Keratinocyte (primary cell): ENCODE results near the gene TMCO4. TPM values are rescaled to one million over a fixed set of nuclear protein-coding genes. Genes with fewer than 3 reads are reported as not detected.

Source experiments
- DNase-seq: peaks from one replicate; pipeline ENCODE4 v3.0.0-alpha.2; 2011; ENCODE audit warnings: low read depth, missing footprints, low spot score
- FAIRE-seq: peaks from 2 replicates; lab custom pipeline; 2011; peaks lifted over from hg19 to GRCh38; lab: Jason Lieb, UNC
- H2AFZ ChIP-seq: 2 replicates; pipeline ENCODE4 v1.6.0; 2012; ENCODE audit warnings: low read length, control low read depth, inconsistent platforms; ENCODE audit not compliant: control insufficient read depth
- H3K27ac ChIP-seq: 2 replicates; pipeline ENCODE4 v1.5.1; 2011; ENCODE audit warnings: low read length; ENCODE audit not compliant: control insufficient read depth, insufficient read depth
- H3K27me3 ChIP-seq: 3 replicates; pipeline ENCODE4 v1.6.0; 2011; ENCODE audit warnings: low read length; ENCODE audit not compliant: control insufficient read depth, insufficient read depth; ENCODE audit errors: extremely low read depth
- H3K36me3 ChIP-seq, 2 experiments: 2 replicates in 1 of 2; 3 replicates in 1 of 2; pipeline ENCODE4 v1.5.1; 2011; ENCODE audit warnings: low read length in 2 of 2, mild to moderate bottlenecking in 1 of 2; ENCODE audit not compliant: control insufficient read depth in 2 of 2, insufficient read depth in 2 of 2; ENCODE audit errors: extremely low read depth in 1 of 2
- H3K4me1 ChIP-seq: 3 replicates; pipeline ENCODE4 v1.5.1; 2011; ENCODE audit warnings: low read length; ENCODE audit not compliant: control insufficient read depth, insufficient read depth; ENCODE audit errors: extremely low read depth
- H3K4me2 ChIP-seq: 3 replicates; pipeline ENCODE4 v1.6.0; 2011; ENCODE audit warnings: low read depth, low read length; ENCODE audit not compliant: control insufficient read depth, insufficient read depth; ENCODE audit errors: extremely low read depth
- H3K4me3 ChIP-seq, 3 experiments: fragments of 200-600 bp in 1 of 3; sonication (generic) in 1 of 3; 2 replicates in 2 of 3; 3 replicates in 1 of 3; pipeline ENCODE4 v1.5.1; 2011 to 2016; ENCODE audit warnings: low read length in 3 of 3, mild to moderate bottlenecking in 3 of 3, control low read depth in 2 of 3, inconsistent platforms in 1 of 3, low read depth in 1 of 3, mixed read lengths in 1 of 3, mixed run types in 1 of 3, moderate library complexity in 1 of 3; ENCODE audit not compliant: control insufficient read depth in 2 of 3, insufficient read depth in 2 of 3; ENCODE audit errors: extremely low read depth in 1 of 3
- H3K79me2 ChIP-seq: 2 replicates; pipeline ENCODE4 v1.6.0; 2012; ENCODE audit warnings: low read length; ENCODE audit not compliant: control insufficient read depth, insufficient read depth
- H3K9ac ChIP-seq: 3 replicates; pipeline ENCODE4 v1.6.0; 2011; ENCODE audit warnings: low read length; ENCODE audit not compliant: control insufficient read depth, insufficient read depth; ENCODE audit errors: extremely low read depth
- H3K9me1 ChIP-seq: 3 replicates; pipeline ENCODE4 v1.6.0; 2011; ENCODE audit warnings: low read length; ENCODE audit not compliant: control insufficient read depth, insufficient read depth; ENCODE audit errors: extremely low read depth
- H3K9me3 ChIP-seq: 2 replicates; pipeline ENCODE4 v1.5.1; 2012; ENCODE audit warnings: low read depth, low read length; ENCODE audit not compliant: control insufficient read depth
- H4K20me1 ChIP-seq: 3 replicates; pipeline ENCODE4 v1.6.0; 2011; ENCODE audit warnings: low read length; ENCODE audit not compliant: control insufficient read depth, insufficient read depth; ENCODE audit errors: extremely low read depth
- EZH2 ChIP-seq: IDR thresholded peaks from one replicate; pipeline ENCODE4 v1.6.1; 2012; ENCODE audit warnings: inconsistent platforms, mild to moderate bottlenecking, low read length, moderate library complexity
- dilution Hi-C: fragments of 300-500 bp; cut with MboI; formaldehyde crosslinking; loops from one replicate; pipeline ENCODE4 v1.7.0; 2020; ENCODE audit warnings: low sequenced_read_pairs; ENCODE audit not compliant: extremely low pct_ligation_motif_present
- polyA plus RNA-seq, 5 experiments: library from polyadenylated mRNA; depleted of rRNA in 3 of 5; stranded (reverse) in 3 of 5; stranded (forward) in 1 of 5; unstranded in 1 of 5; fragments of >200 nt; gene quantifications; 1 replicate in 1 of 5; 2 replicates in 3 of 5; 3 replicates in 1 of 5; pipeline versions ENCODE4 v1.2.1 to v1.2.3, GENCODE V29; 2011 to 2012; ENCODE audit warnings: missing spikeins in 2 of 5, low read depth in 1 of 5, low replicate concordance in 1 of 5
- TF ChIP-seq, protein P1 (sequence below), 3 experiments: IDR thresholded peaks in 1 of 3; conservative IDR thresholded peaks in 1 of 3; optimal IDR thresholded peaks in 1 of 3; 2 replicates in 2 of 3; 3 replicates in 1 of 3; pipeline versions ENCODE3 to v1.5.1; 2011; ENCODE audit warnings: low read length in 3 of 3, mild to moderate bottlenecking in 3 of 3, moderate library complexity in 2 of 3, control low read depth in 1 of 3, inconsistent platforms in 1 of 3; ENCODE audit not compliant: insufficient read depth in 2 of 3; ENCODE audit errors: extremely low read depth in 1 of 3

TMCO4 gene
- polyA plus RNA-seq, 1 donor (not counting 4 experiments of a cell fraction or from before 2014, with no cell fraction given) = 1.2 TPM

DNA sequence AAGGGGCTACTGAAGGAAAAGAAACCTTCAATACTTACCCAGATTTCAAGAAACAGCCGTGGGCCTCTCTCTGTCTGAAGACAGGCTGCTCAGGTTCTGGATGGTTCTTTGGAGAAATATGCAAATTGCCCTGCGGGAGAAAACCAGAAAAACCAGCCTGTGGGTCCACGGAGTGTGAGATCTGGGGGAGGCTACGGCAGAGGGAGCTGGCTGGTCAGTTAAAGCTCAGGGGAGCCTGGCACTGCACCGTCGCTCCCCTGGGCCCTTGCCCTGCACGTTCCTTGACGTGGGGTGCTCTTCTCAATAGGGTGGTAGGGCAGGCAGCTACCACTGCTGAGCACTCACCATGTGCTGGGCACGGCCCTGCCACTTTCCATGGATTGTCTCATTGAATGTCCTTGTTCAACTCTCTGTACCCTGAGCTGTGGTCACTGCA is 12.7 kb downstream of the TMCO4 start:
- no peaks in the 10 kb centered on the region for H3K9me1 ChIP-seq
- H2AFZ ChIP-seq = no peak overlapping the region
- H3K4me3 ChIP-seq = no peak overlapping the region
- FAIRE-seq = no peak
- dilution Hi-C loops = no loop called here
- H3K4me1 ChIP-seq = no peaks in the 10 kb centered on the region
- H4K20me1 ChIP-seq = no peaks in the 10 kb centered on the region
- H3K79me2 ChIP-seq = no peaks in the 10 kb centered on the region
- TF ChIP-seq, protein P1, sequence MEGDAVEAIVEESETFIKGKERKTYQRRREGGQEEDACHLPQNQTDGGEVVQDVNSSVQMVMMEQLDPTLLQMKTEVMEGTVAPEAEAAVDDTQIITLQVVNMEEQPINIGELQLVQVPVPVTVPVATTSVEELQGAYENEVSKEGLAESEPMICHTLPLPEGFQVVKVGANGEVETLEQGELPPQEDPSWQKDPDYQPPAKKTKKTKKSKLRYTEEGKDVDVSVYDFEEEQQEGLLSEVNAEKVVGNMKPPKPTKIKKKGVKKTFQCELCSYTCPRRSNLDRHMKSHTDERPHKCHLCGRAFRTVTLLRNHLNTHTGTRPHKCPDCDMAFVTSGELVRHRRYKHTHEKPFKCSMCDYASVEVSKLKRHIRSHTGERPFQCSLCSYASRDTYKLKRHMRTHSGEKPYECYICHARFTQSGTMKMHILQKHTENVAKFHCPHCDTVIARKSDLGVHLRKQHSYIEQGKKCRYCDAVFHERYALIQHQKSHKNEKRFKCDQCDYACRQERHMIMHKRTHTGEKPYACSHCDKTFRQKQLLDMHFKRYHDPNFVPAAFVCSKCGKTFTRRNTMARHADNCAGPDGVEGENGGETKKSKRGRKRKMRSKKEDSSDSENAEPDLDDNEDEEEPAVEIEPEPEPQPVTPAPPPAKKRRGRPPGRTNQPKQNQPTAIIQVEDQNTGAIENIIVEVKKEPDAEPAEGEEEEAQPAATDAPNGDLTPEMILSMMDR (optimal IDR thresholded peaks at IDR 0.05 in 1 of 3, IDR thresholded peaks at IDR 0.05 in 1 of 3, conservative IDR thresholded peaks at IDR 0.05 in 1 of 3; ENCODE audit: extremely low read depth in 1 of 3, insufficient read depth in 2 of 3, low read length in 3 of 3) = no peak
- TF ChIP-seq EZH2 = no peak
- H3K4me2 ChIP-seq = no peak overlapping the region
- H3K36me3 ChIP-seq = no peaks in the 10 kb centered on the region
- no peak overlapping the region for H3K9ac ChIP-seq
- no peaks in the 10 kb centered on the region for H3K27me3 ChIP-seq
- no peak overlapping the region for H3K27ac ChIP-seq
- no peak for DNase-seq
- no peaks in the 10 kb centered on the region for H3K9me3 ChIP-seq

DNA sequence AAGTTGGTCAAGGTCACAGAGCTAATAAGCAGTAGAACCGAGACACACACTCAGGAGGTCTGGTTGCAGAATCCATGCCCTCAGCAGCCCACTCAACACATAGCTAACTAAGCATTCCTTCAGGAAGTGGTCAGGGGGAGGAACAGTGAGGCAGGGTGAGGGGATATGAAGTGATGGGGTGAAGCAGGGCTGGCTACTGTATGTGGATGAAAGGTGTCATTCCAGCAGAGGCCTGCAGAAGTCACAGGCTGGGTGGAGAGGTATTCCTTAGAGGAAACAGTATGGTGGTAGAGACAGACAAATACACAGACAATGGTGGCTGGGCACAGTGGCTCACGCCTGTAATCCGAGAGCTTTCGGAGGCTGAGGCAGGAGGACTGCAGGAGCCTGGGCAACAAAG is 14.1 kb downstream of the TMCO4 start:
- Histone ChIP-seq H3K4me1 (no peaks in the 10 kb centered on the region), H2AFZ (no peak overlapping the region), H3K27ac (no peak overlapping the region), H3K4me2 (no peak overlapping the region), H3K79me2 (no peaks in the 10 kb centered on the region), H4K20me1 (no peaks in the 10 kb centered on the region), H3K9ac (no peak overlapping the region), H3K9me3 (no peaks in the 10 kb centered on the region), H3K36me3 (no peaks in the 10 kb centered on the region), H3K9me1 (no peaks in the 10 kb centered on the region), H3K27me3 (no peaks in the 10 kb centered on the region), H3K4me3 (no peak overlapping the region)
- dilution Hi-C loops = no loop called here
- no peak for TF ChIP-seq EZH2
- TF ChIP-seq, protein P1 (optimal IDR thresholded peaks at IDR 0.05 in 1 of 3, IDR thresholded peaks at IDR 0.05 in 1 of 3, conservative IDR thresholded peaks at IDR 0.05 in 1 of 3; ENCODE audit: extremely low read depth in 1 of 3, insufficient read depth in 2 of 3, low read length in 3 of 3) = no peak
- FAIRE-seq = no peak
- no peak for DNase-seq
